ENCODE results near the gene ANXA4.

DNA sequence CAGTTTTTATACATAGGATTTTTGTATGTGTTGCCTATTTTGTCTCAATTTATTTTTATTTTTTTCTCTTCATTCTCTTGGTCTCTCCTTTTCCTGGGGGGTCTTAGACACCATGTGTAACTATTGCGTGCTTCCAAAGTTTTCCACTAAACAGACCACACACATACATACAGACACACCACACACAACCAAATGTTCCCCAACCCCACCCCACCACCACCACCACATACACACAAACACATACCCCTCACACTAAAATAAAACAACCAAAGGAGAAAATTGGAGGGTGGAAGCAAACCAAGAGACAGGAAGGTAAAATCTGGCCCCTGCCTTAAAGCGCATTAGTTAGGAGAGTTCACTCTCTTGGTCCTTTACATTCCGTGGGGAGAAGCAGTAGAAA lies 30.0 kb upstream of the ANXA4 start:
- TF ChIP-seq POLR2A (IDR thresholded peaks at IDR 0.05) (no peak), EP300 (IDR thresholded peaks at IDR 0.05) (no peak)

Measured in sigmoid colon (tissue), 4 donors.